Measurements from ENCODE around the gene CAMSAP3.

GRCh38 chr19:7623725-7624603 lies 28.3 kb downstream of the CAMSAP3 start:
- no peak for TF ChIP-seq FOXS1 (CRISPR knock-in tag; IDR thresholded peaks at IDR 0.05)
- TF ChIP-seq, protein P1, sequence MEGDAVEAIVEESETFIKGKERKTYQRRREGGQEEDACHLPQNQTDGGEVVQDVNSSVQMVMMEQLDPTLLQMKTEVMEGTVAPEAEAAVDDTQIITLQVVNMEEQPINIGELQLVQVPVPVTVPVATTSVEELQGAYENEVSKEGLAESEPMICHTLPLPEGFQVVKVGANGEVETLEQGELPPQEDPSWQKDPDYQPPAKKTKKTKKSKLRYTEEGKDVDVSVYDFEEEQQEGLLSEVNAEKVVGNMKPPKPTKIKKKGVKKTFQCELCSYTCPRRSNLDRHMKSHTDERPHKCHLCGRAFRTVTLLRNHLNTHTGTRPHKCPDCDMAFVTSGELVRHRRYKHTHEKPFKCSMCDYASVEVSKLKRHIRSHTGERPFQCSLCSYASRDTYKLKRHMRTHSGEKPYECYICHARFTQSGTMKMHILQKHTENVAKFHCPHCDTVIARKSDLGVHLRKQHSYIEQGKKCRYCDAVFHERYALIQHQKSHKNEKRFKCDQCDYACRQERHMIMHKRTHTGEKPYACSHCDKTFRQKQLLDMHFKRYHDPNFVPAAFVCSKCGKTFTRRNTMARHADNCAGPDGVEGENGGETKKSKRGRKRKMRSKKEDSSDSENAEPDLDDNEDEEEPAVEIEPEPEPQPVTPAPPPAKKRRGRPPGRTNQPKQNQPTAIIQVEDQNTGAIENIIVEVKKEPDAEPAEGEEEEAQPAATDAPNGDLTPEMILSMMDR (IDR thresholded peaks at IDR 0.05) = no peak
- TF ChIP-seq HOXB13 (CRISPR knock-in tag; IDR thresholded peaks at IDR 0.05; ENCODE audit: low read depth) = no peak
- TF ChIP-seq RAD21 (conservative IDR thresholded peaks at IDR 0.05 in 1 of 2, IDR thresholded peaks at IDR 0.05 in 1 of 2) = no peak
- no peak for TF ChIP-seq HOXA7 (CRISPR knock-in tag; IDR thresholded peaks at IDR 0.05)
- TF ChIP-seq SMC3 (IDR thresholded peaks at IDR 0.05) = no peak
- no peak for TF ChIP-seq BCL3 (IDR thresholded peaks at IDR 0.05)
- TF ChIP-seq EP300 (IDR thresholded peaks at IDR 0.05) = no peak
- no peak for TF ChIP-seq POLR2A (IDR thresholded peaks at IDR 0.05; ENCODE audit: low read length)
- TF ChIP-seq MAFK (IDR thresholded peaks at IDR 0.05; ENCODE audit: partially characterized antibody) = no peak
- TF ChIP-seq, protein P2, sequence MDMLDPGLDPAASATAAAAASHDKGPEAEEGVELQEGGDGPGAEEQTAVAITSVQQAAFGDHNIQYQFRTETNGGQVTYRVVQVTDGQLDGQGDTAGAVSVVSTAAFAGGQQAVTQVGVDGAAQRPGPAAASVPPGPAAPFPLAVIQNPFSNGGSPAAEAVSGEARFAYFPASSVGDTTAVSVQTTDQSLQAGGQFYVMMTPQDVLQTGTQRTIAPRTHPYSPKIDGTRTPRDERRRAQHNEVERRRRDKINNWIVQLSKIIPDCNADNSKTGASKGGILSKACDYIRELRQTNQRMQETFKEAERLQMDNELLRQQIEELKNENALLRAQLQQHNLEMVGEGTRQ (IDR thresholded peaks at IDR 0.05) = no peak
- no peak for TF ChIP-seq ZC3H11A (IDR thresholded peaks at IDR 0.05)
- TF ChIP-seq SREBF2 (IDR thresholded peaks at IDR 0.05) = no peak
- TF ChIP-seq HMGXB4 (CRISPR knock-in tag; IDR thresholded peaks at IDR 0.05; ENCODE audit: borderline replicate concordance) = no peak
